Subcutaneous preadipocyte (primary cell): ENCODE results near the gene ORC1. TPM values are rescaled to one million over a fixed set of nuclear protein-coding genes. Genes with fewer than 3 reads are reported as not detected.

Experiments
- total RNA-seq: library from RNA; depleted of rRNA; stranded (reverse); fragments of >200 nt; gene quantifications from 2 replicates; pipeline ENCODE4 v1.2.3, GENCODE V29; 2012

Gene ORC1
- total RNA-seq = 8.8 and 17.2 TPM in 2 replicates

DNA sequence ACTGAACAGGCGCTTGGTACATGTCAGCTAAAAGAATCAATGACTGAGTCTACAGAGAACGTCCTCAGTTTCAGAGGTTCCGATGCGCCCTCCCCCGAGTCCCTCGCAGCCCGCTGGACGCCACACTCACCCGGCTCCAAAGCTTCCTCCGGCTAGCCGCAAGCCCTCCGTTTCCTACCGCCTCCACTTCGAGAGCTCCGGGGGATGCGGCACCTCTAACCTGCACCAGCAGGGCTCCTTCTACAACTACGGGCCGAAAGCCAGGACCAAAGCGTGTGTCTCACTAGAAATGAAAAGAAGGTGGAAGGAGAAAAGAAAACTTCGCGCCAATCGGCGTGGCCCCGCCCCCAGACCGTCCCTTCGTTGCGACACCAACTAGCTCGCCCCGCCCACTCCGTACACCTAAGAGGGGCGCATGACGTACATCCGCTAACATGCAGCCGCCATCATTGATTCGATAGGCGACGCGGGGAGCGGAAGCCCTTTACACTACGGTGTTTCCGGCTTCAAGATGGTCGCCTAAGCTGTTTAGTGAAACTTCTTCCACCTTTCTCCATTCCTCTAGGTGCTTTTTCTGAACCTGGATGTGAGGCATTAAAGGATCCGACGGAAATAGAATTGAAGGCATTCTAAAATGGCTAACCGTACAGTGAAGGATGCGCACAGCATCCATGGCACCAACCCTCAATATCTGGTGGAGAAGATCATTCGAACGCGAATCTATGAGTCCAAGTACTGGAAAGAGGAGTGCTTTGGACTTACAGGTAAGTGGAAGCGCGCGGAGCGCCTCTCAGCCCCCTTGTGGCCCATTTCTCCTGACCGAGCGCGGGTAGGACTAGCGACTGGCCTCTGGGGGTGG, at the start of gene ORC1, which contains the start of gene PRPF38A:
TSS of gene ORC1 (minus strand) at position 308 of the 859 bp plus-strand sequence. CDS start 2,200 bp downstream, outside the sequence.
TSS of gene PRPF38A (plus strand) at position 487 of the 859 bp plus-strand sequence. CDS start at position 635, 148 bp downstream.

DNA sequence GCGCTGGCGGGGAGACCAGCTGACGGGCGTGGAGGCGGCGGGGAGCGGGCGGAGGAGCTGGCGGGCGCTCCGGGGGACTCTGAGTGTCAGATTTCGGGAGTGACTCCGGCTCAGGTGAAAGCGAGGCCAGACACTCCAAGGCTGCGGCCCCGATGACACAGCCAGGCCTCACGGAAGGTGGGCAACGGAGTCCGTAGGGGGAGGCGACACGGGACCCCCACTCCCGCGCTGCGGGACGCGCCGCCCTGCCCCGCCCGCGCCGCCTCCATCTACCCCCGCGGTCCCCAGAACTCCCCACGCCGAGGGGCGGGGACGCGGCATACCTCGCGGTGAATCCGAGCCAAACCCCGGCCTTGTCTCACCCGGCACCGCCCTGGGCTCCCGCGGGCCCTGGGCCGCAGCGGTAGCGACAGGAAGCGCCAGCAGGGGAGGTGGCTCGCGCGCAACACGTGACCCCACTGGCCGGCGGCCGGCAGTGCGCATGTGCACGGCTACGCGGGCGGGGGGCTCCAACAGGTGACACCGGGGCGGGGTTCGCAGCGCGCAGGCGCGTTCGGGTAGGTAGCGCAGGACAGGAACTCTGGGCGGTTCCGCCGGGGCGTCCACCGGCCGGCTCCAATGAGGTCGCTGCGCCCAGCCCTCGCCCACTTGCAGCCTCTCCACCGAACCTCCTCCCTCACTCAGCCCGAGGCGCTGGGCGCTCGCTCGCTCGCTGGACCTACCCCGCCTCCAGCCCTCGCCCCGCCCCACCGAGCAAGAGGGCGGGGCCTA, 38.3 kb downstream of the ORC1 start, which contains the start of gene CC2D1B:
TSS of gene CC2D1B (minus strand) at position 460 of the 771 bp plus-strand sequence. CDS start 1,585 bp downstream, outside the sequence.

Other genes starting within 250 kb of the ORC1 start
- 18.0 and 25.2 TPM in 2 replicates for gene CC2D1B, start 38.2 kb downstream of the ORC1 start, total RNA-seq
- 8.1 and 10.4 TPM in 2 replicates for gene PRPF38A, start 179 bp upstream of the ORC1 start, total RNA-seq
- 27.6 and 28.0 TPM in 2 replicates for gene TUT4, start 148.7 kb upstream of the ORC1 start, total RNA-seq
- 16.4 and 36.4 TPM in 2 replicates for gene GPX7, start 197.9 kb upstream of the ORC1 start, total RNA-seq
- gene SHISAL2A, start 228.7 kb upstream of the ORC1 start, total RNA-seq = not detected in 2 replicates